ENCODE data around the gene FAAH2.
A peak's percentile ranks its signal among the peaks of the same experiment; 100 is the strongest.
"Not testable (repeated sequence)": the region's sequence is repeated elsewhere in the genome, so short reads cannot be mapped to it uniquely, and the experiment has no call there.

The FAAH2 gene

GRCh38 chrX:57286507-57287251 is at the start of gene FAAH2:
FAAH2 (plus strand) TSS chrX:57286706; CDS start chrX:57286826, 120 bp downstream.
- DNase-seq (ENCODE audit: low spot score) = peak; percentile 93

GRCh38 chrX:57241967-57242366 is 44.5 kb upstream of the FAAH2 start:
- DNase-seq (ENCODE audit: low spot score) = no peak

- DNase-seq (ENCODE audit: low spot score) = no peak
Observed at GRCh38 chrX:57251965-57252364, 34.5 kb upstream of the FAAH2 start.

- no peak for DNase-seq (ENCODE audit: low spot score)
Observed at GRCh38 chrX:57265126-57265525, 21.4 kb upstream of the FAAH2 start.

- no peak for DNase-seq (ENCODE audit: low spot score)
Observed at GRCh38 chrX:57266275-57266674, 20.2 kb upstream of the FAAH2 start.

- DNase-seq (ENCODE audit: low spot score) = no peak
Observed at GRCh38 chrX:57266871-57267270, 19.6 kb upstream of the FAAH2 start.

- no peak for DNase-seq (ENCODE audit: low spot score)
Observed at GRCh38 chrX:57267308-57267707, 19.2 kb upstream of the FAAH2 start.

GRCh38 chrX:57270980-57271379 is 15.5 kb upstream of the FAAH2 start:
- DNase-seq (ENCODE audit: low spot score) = no peak

GRCh38 chrX:57282568-57282967 is 3.9 kb upstream of the FAAH2 start:
- peak; percentile 10 for DNase-seq (ENCODE audit: low spot score)

GRCh38 chrX:57285001-57285400 is 1.5 kb upstream of the FAAH2 start:
- DNase-seq (ENCODE audit: low spot score) = no peak

- no peak for DNase-seq (ENCODE audit: low spot score)
Observed at GRCh38 chrX:57289089-57289488, 2.6 kb downstream of the FAAH2 start.

- no peak for DNase-seq (ENCODE audit: low spot score)
Observed at GRCh38 chrX:57294961-57295360, 8.5 kb downstream of the FAAH2 start.

GRCh38 chrX:57295679-57296078 is 9.2 kb downstream of the FAAH2 start:
- DNase-seq (ENCODE audit: low spot score) = not testable (repeated sequence)

GRCh38 chrX:57313583-57314215 is 27.2 kb downstream of the FAAH2 start:
- no peak for DNase-seq (ENCODE audit: low spot score)

- DNase-seq (ENCODE audit: low spot score) = no peak
Observed at GRCh38 chrX:57329008-57329407, 42.5 kb downstream of the FAAH2 start.

GRCh38 chrX:57335790-57336189 is 49.3 kb downstream of the FAAH2 start:
- peak; percentile 10 for DNase-seq (ENCODE audit: low spot score)

GRCh38 chrX:57353472-57354132 is 67.1 kb downstream of the FAAH2 start:
- no peak for DNase-seq (ENCODE audit: low spot score)

- no peak for DNase-seq (ENCODE audit: low spot score)
Observed at GRCh38 chrX:57364145-57364544, 77.6 kb downstream of the FAAH2 start.

- DNase-seq (ENCODE audit: low spot score) = no peak
Observed at GRCh38 chrX:57366430-57366829, 79.9 kb downstream of the FAAH2 start.

GRCh38 chrX:57367649-57368048 is 81.1 kb downstream of the FAAH2 start:
- no peak for DNase-seq (ENCODE audit: low spot score)

- DNase-seq (ENCODE audit: low spot score) = no peak
Observed at GRCh38 chrX:57368158-57368557, 81.7 kb downstream of the FAAH2 start.

GRCh38 chrX:57379296-57379695 is 92.8 kb downstream of the FAAH2 start:
- DNase-seq (ENCODE audit: low spot score) = no peak
